ENCODE results near the gene NPAS3. TPM values are rescaled to one million over a fixed set of nuclear protein-coding genes. Genes with fewer than 3 reads are reported as not detected.

The NPAS3 gene
- total and polyA plus RNA-seq, 5 donors from 2014 or later, result not detected

GRCh38 chr14:33348510-33348909 lies 409.8 kb downstream of the NPAS3 start:
- Mint-ChIP-seq H3K4me1 (no peaks in the 10 kb centered on the region), H3K36me3 (no peaks in the 10 kb centered on the region), H3K4me3 (no peak overlapping the region), H3K9me3 (peaks cover 0 to 10% (median 5%) of the 10 kb centered on the region in 7 donors), H3K27me3 (no peaks in the 10 kb centered on the region), H3K27ac (no peak overlapping the region)
- H3K36me3 ChIP-seq (ENCODE audit: control insufficient read depth, insufficient read depth, low read length), result no peaks in the 10 kb centered on the region
- no peak overlapping the region for H3K4me3 ChIP-seq (ENCODE audit: low read depth, low read length)
- DNase-seq (no peak), ATAC-seq (ENCODE audit: low read depth in 2 of 2) (no peak)
- H3K27me3 ChIP-seq (ENCODE audit: control insufficient read depth, insufficient read depth, low read length), result no peaks in the 10 kb centered on the region
- no peaks in the 10 kb centered on the region for H3K9me3 ChIP-seq (ENCODE audit: control insufficient read depth in 2 of 2, low read length in 2 of 2)
- H3K4me1 ChIP-seq (ENCODE audit: control insufficient read depth, insufficient read depth, low read length, poor library complexity, severe bottlenecking), result no peaks in the 10 kb centered on the region
- H3K27ac ChIP-seq (ENCODE audit: insufficient read depth, low read length, poor library complexity, severe bottlenecking), result no peak overlapping the region

- Histone ChIP-seq H3K4me3 (ENCODE audit: low read depth, low read length) (no peak overlapping the region), H3K4me1 (ENCODE audit: control insufficient read depth, insufficient read depth, low read length, poor library complexity, severe bottlenecking) (no peaks in the 10 kb centered on the region), H3K36me3 (ENCODE audit: control insufficient read depth, insufficient read depth, low read length) (no peaks in the 10 kb centered on the region), H3K9me3 (ENCODE audit: control insufficient read depth in 2 of 2, low read length in 2 of 2) (no peaks in the 10 kb centered on the region), H3K27me3 (ENCODE audit: control insufficient read depth, insufficient read depth, low read length) (no peaks in the 10 kb centered on the region), H3K27ac (ENCODE audit: insufficient read depth, low read length, poor library complexity, severe bottlenecking) (no peak overlapping the region)
- H3K4me1 Mint-ChIP-seq, result no peaks in the 10 kb centered on the region
- H3K27ac Mint-ChIP-seq, result no peak overlapping the region
- H3K27me3 Mint-ChIP-seq, result no peaks in the 10 kb centered on the region
- H3K4me3 Mint-ChIP-seq, result no peak overlapping the region
- ATAC-seq (ENCODE audit: low read depth in 2 of 2), result no peak
- peaks cover 0 to 11% (median 3%) of the 10 kb centered on the region in 7 donors for H3K9me3 Mint-ChIP-seq
- DNase-seq, result no peak
- no peaks in the 10 kb centered on the region for H3K36me3 Mint-ChIP-seq
Observed at GRCh38 chr14:33349871-33350270, 411.2 kb downstream of the NPAS3 start.

DNA sequence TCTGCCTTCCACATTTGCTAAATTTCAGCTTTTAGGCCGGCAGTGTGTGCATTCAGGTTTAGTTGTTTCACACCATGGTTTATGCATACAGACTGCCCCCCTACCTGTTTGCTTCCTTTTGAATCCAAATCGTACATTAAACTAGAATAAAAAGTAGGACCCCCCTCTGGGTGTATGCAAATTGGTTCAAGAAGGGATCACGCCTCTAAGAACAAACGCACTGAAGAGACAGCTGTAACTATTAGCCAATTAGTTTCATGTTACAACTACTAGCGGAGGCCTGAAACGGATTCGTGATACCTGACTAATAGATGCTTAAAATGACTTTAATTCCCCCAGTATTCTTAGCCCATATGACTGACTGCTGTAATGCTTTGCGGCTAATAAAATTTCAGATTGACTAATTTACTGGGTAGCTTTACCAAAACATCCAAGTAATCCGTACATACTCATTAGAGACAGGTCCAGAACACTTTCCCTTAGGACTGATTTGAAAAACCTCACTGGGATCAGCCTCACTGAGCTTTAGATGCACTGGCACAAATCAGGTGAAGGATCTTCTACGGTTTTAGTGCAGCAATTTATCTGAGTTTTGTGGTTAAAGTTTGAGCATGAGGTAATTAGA lies 411.8 kb downstream of the NPAS3 start:
- Mint-ChIP-seq H3K4me1 (no peaks in the 10 kb centered on the region), H3K27ac (no peak overlapping the region), H3K36me3 (no peaks in the 10 kb centered on the region), H3K27me3 (no peaks in the 10 kb centered on the region), H3K4me3 (no peak overlapping the region), H3K9me3 (peaks cover 0 to 10% (median 5%) of the 10 kb centered on the region in 7 donors)
- Histone ChIP-seq H3K27me3 (ENCODE audit: control insufficient read depth, insufficient read depth, low read length) (no peaks in the 10 kb centered on the region), H3K27ac (ENCODE audit: insufficient read depth, low read length, poor library complexity, severe bottlenecking) (no peak overlapping the region), H3K4me3 (ENCODE audit: low read depth, low read length) (no peak overlapping the region), H3K4me1 (ENCODE audit: control insufficient read depth, insufficient read depth, low read length, poor library complexity, severe bottlenecking) (no peaks in the 10 kb centered on the region), H3K9me3 (ENCODE audit: control insufficient read depth in 2 of 2, low read length in 2 of 2) (no peaks in the 10 kb centered on the region), H3K36me3 (ENCODE audit: control insufficient read depth, insufficient read depth, low read length) (no peaks in the 10 kb centered on the region)
- ATAC-seq (ENCODE audit: low read depth in 2 of 2) (no peak), DNase-seq (no peak)

DNA sequence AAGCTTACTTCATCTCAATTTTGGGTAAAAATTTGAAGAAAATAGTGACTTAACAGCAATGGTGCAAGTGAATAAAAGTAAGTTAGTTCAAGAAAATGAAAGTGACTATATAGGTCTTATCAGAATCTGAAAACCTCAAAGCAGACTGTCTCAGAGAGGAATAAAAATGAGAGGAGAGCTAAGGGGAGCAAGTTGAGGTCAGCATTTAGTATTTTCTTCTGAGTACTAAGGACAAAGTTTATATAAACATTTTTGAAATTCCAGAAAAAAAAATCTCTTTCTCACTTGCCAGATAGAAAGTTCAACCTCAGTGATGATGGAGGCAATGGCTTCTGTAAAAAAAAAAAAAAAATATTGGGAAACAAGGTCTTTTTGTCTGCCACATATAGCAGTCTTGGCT lies 414.1 kb downstream of the NPAS3 start:
- no peaks in the 10 kb centered on the region for H3K36me3 Mint-ChIP-seq
- no peak for ATAC-seq (ENCODE audit: low read depth in 2 of 2)
- no peak for DNase-seq
- no peaks in the 10 kb centered on the region for H3K27me3 Mint-ChIP-seq
- H3K4me3 ChIP-seq (ENCODE audit: low read depth, low read length), result no peak overlapping the region
- no peak overlapping the region for H3K4me3 Mint-ChIP-seq
- no peak overlapping the region for H3K27ac Mint-ChIP-seq
- no peak overlapping the region for H3K27ac ChIP-seq (ENCODE audit: insufficient read depth, low read length, poor library complexity, severe bottlenecking)
- no peaks in the 10 kb centered on the region for H3K4me1 ChIP-seq (ENCODE audit: control insufficient read depth, insufficient read depth, low read length, poor library complexity, severe bottlenecking)
- H3K9me3 ChIP-seq (ENCODE audit: control insufficient read depth in 2 of 2, low read length in 2 of 2), result no peaks in the 10 kb centered on the region
- no peaks in the 10 kb centered on the region for H3K4me1 Mint-ChIP-seq
- H3K36me3 ChIP-seq (ENCODE audit: control insufficient read depth, insufficient read depth, low read length), result no peaks in the 10 kb centered on the region
- no peaks in the 10 kb centered on the region for H3K27me3 ChIP-seq (ENCODE audit: control insufficient read depth, insufficient read depth, low read length)
- peaks cover 0 to 14% (median 5%) of the 10 kb centered on the region in 7 donors for H3K9me3 Mint-ChIP-seq

- no peak overlapping the region for H3K27ac Mint-ChIP-seq
- H3K27me3 Mint-ChIP-seq, result no peaks in the 10 kb centered on the region
- no peak overlapping the region for H3K4me3 ChIP-seq (ENCODE audit: low read depth, low read length)
- no peaks in the 10 kb centered on the region for H3K27me3 ChIP-seq (ENCODE audit: control insufficient read depth, insufficient read depth, low read length)
- H3K4me1 Mint-ChIP-seq, result no peaks in the 10 kb centered on the region
- H3K4me3 Mint-ChIP-seq, result no peak overlapping the region
- H3K9me3 Mint-ChIP-seq, result peaks cover 0 to 12% (median 3%) of the 10 kb centered on the region in 7 donors
- H3K9me3 ChIP-seq (ENCODE audit: control insufficient read depth in 2 of 2, low read length in 2 of 2), result no peaks in the 10 kb centered on the region
- no peak overlapping the region for H3K27ac ChIP-seq (ENCODE audit: insufficient read depth, low read length, poor library complexity, severe bottlenecking)
- DNase-seq (no peak), ATAC-seq (ENCODE audit: low read depth in 2 of 2) (no peak)
- no peaks in the 10 kb centered on the region for H3K36me3 Mint-ChIP-seq
- H3K4me1 ChIP-seq (ENCODE audit: control insufficient read depth, insufficient read depth, low read length, poor library complexity, severe bottlenecking), result no peaks in the 10 kb centered on the region
- H3K36me3 ChIP-seq (ENCODE audit: control insufficient read depth, insufficient read depth, low read length), result no peaks in the 10 kb centered on the region
Observed at GRCh38 chr14:33356181-33356580, 417.5 kb downstream of the NPAS3 start.

DNA sequence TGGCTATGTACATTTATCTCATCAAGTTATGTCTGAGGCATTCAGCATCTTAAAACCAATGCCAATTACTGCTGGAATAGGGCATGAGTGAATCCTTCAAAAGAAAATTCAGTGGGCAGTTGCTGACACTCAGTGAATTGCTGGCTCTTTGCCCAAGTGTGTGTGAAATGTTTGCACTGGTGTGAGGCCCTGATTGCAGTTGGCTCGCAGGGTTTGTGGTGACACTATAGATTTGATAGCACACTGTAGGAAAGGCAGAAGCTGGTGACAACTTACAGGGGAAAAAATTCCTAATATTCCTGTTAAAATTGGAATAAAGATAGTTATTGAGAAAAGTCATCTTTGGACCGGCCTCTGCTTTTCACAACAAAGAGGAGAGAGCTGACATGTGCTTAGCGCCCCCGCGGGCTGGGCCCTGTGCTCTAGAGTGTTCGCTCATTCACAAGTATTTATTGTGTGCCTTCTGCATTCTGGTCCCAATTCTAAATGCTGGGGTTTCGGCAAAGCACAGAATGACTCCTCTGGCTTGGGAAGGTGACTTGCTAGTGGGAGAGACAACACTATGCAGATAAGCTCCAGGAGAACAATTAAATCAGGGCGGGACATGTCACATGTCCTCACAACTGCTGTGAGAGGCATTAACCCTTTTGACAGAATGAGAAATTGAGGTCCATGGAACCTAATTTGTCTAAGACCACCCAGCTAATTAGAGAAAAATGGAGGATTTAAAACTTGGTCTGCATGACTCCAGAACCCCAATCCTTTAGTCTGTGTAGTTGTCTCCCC lies 418.7 kb downstream of the NPAS3 start:
- no peak for ATAC-seq (ENCODE audit: low read depth in 2 of 2)
- Histone ChIP-seq H3K27ac (ENCODE audit: insufficient read depth, low read length, poor library complexity, severe bottlenecking) (no peak overlapping the region), H3K4me3 (ENCODE audit: low read depth, low read length) (no peak overlapping the region), H3K27me3 (ENCODE audit: control insufficient read depth, insufficient read depth, low read length) (no peaks in the 10 kb centered on the region), H3K9me3 (ENCODE audit: control insufficient read depth in 2 of 2, low read length in 2 of 2) (no peaks in the 10 kb centered on the region), H3K4me1 (ENCODE audit: control insufficient read depth, insufficient read depth, low read length, poor library complexity, severe bottlenecking) (no peaks in the 10 kb centered on the region), H3K36me3 (ENCODE audit: control insufficient read depth, insufficient read depth, low read length) (no peaks in the 10 kb centered on the region)
- peaks cover 0 to 12% (median 3%) of the 10 kb centered on the region in 7 donors for H3K9me3 Mint-ChIP-seq
- DNase-seq, result no peak
- H3K4me3 Mint-ChIP-seq, result no peak overlapping the region
- H3K4me1 Mint-ChIP-seq, result no peaks in the 10 kb centered on the region
- H3K36me3 Mint-ChIP-seq, result no peaks in the 10 kb centered on the region
- H3K27ac Mint-ChIP-seq, result no peak overlapping the region
- no peaks in the 10 kb centered on the region for H3K27me3 Mint-ChIP-seq

DNA sequence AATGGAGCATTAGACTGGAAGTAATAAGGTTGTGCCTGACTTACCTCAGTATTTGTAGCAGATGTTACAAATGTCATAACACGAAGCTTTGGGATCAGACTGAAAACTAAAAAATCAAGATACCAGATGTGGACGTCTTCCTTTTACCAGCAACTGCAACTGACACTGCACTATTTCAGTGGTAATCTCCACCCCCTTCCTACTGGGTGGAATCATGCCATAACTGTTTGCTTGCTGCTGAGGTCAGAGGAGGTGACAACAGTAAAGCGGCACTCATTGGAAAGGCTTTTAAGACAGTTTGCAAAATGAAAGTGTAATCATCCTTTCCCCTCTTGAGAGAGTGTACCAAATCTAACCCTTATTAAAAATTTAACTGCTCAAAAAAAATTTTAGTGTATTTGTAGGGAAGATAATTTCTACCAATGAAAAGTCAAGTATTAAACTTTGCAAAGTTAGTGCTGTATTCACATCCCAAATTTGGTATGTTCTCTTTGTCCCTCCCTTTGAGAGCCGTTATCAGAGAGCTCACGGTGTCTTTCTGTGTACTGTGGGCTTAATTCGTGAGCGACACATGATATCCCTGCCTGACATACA lies 420.7 kb downstream of the NPAS3 start:
- H3K27ac ChIP-seq (ENCODE audit: insufficient read depth, low read length, poor library complexity, severe bottlenecking), result no peak overlapping the region
- Mint-ChIP-seq H3K9me3 (peaks cover 0 to 12% (median 3%) of the 10 kb centered on the region in 7 donors), H3K4me1 (no peaks in the 10 kb centered on the region), H3K4me3 (no peak overlapping the region), H3K27ac (no peak overlapping the region), H3K36me3 (no peaks in the 10 kb centered on the region), H3K27me3 (no peaks in the 10 kb centered on the region)
- H3K9me3 ChIP-seq (ENCODE audit: control insufficient read depth in 2 of 2, low read length in 2 of 2), result no peaks in the 10 kb centered on the region
- DNase-seq, result no peak
- ATAC-seq (ENCODE audit: low read depth in 2 of 2), result no peak
- H3K27me3 ChIP-seq (ENCODE audit: control insufficient read depth, insufficient read depth, low read length), result no peaks in the 10 kb centered on the region
- no peaks in the 10 kb centered on the region for H3K4me1 ChIP-seq (ENCODE audit: control insufficient read depth, insufficient read depth, low read length, poor library complexity, severe bottlenecking)
- H3K4me3 ChIP-seq (ENCODE audit: low read depth, low read length), result no peak overlapping the region
- no peaks in the 10 kb centered on the region for H3K36me3 ChIP-seq (ENCODE audit: control insufficient read depth, insufficient read depth, low read length)

Measured in CD4-positive, CD25-positive, alpha-beta regulatory T cell (primary cell).